Renal pelvis (tissue), 4 donors: Measurements from ENCODE around the gene GPN2. TPM values are rescaled to one million over a fixed set of nuclear protein-coding genes. Genes with fewer than 3 reads are reported as not detected.
"Not testable (repeated sequence)": the region's sequence is repeated elsewhere in the genome, so short reads cannot be mapped to it uniquely, and the experiment has no call there.

Experiments used
- DNase-seq: peaks from one replicate; pipeline ENCODE4 v3.0.0-alpha.2; 2013
- polyA plus RNA-seq, 3 donors: library from polyadenylated mRNA; unstranded; fragments of 120-200 nt; gene quantifications; one replicate each; pipeline ENCODE4 v1.2.1, GENCODE V29; 2013; ENCODE audit not compliant: insufficient read length in 3 of 3

The GPN2 gene
- polyA plus RNA-seq, 3 donors = 31.4 to 38.7 (median 32.4) TPM

DNA sequence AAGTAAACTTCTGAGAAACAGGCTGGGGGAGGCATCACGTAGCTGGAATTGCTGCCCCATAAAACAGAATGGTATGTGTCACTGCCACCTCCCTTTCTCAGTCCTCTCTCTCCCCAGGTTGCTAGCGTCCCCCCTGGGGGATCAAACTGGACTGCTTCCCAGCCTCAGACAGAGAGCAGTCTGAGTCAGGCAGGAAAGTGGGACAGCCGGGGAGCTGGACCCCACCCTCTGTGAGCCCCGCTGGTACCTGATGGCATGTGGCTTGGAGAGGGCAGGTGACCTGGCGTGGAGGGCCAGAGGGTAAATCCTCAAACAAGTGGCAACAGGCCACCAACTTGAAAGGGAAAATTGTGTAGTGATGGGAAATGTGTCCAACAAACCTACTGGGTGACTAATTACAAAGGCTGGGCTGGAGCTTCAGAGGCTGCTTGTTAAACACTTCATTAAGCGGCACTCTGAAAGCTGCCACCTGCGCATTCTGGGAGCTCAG is 28.1 kb downstream of the GPN2 start:
- no peak for DNase-seq

DNA sequence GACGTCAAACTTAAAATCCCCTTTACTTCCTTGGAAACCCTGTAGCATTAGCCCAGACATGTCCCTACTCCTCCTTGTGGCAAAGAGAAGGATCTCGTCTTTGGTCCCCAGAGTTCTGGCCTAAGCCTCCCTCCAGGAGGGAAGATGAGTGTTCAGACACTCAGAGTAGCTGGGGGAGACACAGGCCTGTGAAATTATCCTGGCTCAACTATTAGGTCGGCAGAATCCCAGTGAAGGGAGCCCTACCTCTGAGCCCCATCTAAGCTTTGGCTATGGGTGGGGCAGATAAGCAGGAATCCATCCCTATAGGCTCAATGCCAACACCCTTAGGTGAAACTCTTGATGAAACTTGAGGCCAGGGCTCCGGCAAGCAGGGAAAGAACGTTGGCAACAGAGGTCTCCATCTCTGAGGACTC is 28.8 kb downstream of the GPN2 start:
- DNase-seq = no peak

DNA sequence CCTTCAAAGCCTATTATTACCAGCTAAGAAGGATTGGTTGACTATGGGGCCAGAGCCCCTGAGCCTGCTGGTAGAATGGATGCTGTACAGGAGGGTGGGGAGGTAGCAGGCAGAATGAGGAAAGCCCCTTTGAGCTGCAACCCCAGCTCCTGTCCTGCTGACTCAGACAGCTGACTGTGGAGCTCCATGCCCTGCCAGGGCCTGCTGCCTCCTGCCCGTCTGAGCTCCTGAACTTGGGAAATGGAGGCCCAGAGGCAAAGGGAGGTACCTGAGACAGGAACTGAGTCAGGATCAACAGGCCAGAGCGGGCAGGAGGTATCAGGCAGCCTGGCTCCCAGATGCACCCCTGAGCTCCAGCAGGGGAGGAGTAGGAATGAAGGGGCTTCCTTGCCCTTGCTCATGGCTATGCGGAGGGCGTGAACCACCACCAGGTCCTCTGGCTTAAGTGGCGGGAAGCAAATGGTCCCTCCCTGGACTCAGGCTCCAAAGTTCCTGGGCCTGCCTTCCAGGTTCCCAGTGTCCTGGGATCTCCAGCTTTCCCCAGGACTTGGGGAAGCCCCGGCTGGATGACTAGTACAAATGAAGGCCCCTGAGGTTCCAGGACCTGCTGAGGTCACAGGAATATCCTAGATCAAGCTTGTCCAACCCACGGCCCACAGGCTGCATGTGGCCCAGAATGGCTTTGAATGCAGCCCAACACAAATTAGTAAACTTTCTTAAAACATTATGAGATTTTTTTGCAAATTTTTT is 31.0 kb downstream of the GPN2 start:
- DNase-seq = no peak

DNA sequence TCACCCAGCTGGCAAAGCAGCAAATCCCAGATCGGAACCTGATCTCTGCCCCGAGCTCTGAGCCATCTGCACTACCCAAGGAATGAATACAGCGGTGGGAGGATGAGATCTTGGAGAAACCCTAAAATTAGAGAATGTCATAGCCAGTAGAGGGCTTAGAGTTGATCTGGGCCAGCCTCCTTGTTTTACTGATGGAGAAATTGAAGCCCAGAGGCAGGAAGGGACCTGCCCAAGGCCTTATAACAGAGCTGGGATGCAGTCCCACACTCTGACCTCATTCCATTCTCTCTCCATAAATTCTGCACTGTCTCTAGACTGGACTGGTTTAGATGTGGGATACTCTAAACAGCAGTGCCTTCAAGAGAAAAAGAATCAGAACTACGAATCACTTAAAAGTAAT is 31.9 kb downstream of the GPN2 start:
- no peak for DNase-seq

DNA sequence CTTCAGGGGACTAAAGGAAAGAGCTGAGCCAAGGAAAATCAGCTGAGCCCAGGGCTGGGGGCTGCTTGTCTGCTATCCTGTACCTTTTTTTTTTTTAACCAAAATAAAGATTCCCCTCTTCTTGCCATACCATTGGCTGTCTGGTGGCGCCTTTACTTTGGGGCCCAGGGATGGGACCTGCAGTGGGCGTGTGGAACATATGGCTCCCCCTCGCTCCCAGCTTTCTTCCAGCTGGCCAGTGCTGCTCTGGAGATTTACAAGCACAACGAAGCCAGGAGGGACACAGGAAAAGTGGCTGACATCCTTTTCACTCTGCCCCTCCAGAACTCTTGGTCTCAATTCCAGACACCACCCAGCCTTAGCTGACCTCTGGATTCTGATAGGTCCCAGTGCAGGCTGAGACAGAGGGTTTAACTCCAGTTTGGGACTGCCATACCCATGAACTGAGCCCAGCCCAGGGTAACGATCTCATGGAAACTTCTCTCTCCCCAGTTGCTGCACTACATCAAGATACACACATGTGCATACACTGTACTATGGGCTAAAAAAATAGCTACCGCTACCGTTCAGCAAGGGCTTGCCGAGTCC is 32.5 kb downstream of the GPN2 start:
- DNase-seq = no peak

DNA sequence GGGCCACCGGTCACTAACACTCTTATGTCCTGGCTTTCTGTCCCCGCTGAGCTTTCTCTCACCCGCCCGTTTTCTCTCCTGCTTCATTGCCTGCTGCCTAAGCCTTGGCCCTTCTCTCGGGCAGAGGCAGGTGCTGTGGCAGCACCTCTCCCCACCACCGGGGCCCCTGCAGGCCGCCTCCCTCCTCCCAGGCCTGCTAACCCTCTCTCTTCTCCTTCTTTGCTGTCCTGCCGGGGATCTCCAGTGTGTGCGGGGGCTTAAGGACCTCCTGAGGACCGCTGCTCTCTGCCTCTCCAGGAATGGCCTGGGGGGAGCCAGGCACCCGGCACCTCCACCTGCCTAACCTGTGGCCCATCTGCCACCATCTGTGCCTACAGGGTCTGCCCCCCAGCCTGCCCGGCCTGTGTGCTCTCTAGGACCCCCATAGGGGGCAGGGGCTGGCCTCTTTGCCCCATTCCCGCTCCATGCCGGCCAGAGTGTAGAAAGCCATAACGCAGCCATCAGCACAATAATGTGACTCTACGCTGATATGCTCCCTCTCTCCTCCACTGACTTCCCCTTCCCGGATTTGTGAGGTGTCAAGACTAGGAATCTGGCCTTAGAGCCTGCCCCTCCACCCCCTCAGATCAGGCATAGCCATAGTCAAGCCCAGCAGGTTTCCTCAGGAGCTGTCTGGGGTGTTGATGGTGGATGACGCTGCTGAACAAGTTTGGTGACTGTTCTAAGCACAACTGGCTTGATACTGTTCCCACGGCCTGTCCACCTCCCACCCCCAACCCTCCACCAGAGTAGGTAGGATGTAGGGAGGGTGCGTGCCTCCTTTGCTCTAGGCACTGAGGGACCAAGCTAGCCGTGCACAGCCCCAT is 33.2 kb downstream of the GPN2 start:
- DNase-seq = no peak

DNA sequence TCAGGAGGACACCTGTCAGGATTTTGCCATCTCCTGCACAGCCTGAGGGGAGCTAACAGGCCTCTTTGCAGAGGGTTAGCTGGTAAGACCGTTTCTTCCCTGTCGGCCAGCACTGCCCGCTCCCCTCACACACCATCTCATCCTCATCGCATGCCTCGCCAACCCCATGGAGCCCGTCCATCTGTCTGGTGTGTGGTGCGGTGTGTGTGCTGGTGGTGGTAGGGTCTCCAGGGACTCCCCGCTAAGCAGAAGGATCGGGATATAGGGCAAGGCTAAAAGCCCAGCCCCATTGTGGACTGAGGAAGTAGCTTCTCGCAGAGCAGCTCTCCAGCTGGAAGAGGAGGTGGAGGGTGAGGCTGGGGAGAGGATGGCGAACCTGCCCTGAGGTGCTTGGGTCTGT is 33.9 kb downstream of the GPN2 start:
- no peak for DNase-seq

DNA sequence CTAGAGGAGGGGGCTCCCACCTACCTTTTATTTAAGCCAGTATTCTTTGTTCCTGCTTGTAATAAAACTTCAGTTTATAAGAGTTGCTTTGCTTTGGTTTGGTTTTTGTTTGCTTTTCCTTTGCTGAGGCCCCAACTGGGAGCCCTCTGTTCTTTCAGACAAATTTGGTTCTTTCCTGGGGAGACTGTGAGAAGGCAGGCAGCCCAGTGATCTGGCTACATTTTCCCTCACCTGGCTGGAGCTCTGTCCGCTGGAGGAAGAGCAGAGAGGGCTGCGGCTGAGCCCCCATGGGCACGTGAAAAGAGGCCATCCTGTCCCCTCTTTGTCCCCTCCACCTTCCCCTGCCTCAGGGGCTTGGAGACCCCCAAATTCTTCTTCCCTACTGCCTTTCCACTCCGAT is 34.4 kb downstream of the GPN2 start:
- no peak for DNase-seq

DNA sequence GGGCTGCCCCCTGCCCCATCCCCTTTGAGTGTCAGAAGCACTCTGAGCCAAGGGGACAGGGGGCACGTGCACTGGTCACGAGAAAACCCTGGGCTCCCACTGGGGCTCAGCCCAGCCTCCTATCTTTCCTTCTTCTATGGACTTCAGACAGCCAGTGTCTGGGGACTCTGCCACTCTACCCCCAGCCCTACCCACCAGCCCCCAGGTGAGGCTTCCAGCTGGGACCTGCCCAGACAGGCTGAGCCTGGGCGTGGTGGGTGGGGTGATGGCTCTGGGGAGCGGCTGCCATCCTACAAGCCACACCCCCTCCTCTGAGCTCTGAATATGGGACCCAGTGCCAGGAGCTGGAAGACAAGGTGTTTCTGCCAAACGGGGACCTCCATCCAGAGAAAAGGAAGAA is 35.2 kb downstream of the GPN2 start:
- no peak for DNase-seq

DNA sequence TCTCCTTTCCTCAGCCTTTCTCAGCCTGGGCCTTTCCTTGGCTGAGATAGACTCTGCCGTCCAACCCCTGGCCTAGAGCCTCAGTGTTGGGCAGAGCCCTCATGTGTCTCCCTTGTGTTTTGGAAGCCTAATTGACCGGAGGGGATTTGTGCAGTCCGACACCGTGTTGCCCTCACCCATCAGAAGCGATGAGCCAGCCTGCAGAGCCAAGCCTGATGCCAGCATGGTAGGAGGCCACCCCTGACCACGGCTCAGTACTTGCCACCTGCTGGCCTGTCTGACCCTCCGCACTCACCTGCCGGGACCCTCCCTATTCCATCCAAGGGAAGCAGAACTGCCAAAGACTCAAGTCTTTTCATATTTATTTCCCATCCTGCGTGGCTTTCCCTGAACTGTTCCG is 36.5 kb downstream of the GPN2 start:
- no peak for DNase-seq

DNA sequence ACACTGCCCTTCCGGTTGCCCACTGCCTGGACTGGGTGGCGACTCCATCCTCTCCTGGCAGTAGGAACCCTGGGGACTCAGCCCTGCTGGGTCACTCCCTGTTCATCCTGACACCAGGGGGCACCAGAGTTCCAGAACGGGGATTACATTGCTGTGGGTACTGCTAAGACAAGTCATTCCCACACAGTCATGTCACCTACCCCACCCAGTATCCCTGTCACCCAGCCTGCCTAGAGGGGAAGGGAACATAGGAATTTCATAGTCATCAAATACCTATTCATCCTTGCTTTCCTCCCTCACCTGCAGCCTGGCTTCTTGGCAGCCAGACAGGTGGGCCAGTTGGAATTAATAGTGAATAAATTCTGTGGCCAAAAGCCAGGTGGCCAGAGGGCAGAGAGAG is 36.9 kb downstream of the GPN2 start:
- peak; percentile 66 for DNase-seq

DNA sequence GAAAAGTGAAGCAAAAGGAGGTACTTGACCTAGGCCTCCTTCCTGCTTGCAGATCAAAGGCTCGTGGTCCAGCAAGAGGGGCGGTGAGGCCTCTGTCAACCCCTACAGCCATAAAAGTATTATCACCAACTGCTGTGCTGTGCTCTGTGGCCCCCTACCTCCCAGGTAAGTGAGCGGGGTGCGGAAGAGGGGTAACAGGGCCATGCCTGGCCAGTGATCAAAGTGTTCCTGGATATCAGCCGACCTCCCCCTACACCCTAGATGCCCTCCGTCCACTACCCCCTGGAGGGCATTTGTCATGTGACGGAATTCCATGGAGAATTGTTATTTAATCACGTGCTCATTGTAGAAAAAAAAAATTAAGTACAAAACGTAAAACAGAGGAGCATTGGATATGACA is 37.4 kb downstream of the GPN2 start:
- DNase-seq = no peak

DNA sequence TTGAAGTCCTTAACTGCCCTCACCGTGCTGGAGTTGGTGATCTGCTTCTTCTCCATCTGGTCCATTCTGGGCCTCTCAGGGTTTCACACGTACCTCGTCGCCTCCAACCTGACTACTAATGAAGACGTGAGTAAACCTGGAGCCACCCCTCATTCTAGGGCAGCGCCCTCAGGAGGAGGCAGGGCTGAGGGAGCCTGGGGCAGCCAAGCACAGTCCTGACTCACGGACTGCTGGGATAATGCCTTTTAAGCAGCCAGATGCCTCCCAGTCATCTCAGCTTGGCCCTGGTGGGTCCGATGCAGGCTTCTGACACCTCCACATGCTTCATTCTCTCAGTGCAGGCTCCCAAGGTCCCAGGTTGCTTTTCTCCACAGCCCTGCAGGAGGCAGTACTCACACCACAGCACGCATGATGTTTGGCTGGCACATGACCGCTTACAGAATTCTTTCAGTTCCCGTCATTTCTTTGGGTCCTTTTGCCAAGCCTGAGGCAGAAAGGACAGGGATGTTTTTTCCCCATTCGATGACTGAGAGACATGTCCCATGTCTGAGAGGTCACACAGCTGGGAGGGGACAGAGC is 38.9 kb downstream of the GPN2 start:
- no peak for DNase-seq

DNA sequence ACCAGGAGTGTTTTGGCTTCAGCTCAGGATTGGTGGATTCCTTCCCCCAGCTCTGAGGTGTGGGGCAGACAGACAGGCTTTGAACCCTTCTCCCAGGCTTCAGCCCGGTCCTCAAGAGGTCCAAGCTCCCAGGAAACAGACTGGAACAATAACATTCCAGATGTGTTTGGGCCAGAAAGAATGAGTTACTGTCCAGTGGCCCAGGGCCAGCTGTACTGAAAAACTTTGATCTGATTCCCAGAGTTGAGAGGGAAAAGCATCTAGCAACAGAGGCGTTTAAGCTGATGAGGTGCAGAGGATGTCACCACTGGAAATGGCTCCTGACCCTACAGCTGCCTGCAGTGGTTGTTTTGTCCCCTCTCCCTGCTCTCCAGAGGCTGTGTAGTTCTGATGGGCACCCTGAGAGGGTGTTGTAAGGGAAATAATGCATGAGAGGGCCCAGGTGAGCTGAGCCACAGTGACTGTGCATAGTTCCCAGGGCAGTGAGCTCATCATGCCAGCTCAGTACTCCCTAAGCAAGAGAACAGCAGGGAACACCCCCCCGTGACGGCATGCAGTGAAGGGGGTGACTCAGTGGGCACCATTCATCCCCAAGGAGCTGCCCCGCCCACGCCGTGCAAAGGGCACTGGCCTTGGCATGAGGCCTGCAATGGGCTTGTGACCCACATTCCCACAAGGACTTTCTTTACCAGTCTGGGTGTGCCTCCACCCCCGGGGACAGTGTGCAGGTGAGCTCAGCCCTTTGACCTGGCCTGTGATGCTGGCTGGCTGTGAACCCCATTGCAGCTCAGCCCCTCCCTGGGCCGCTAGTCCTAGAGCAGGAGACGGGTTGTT is 40.9 kb downstream of the GPN2 start:
- DNase-seq = no peak

DNA sequence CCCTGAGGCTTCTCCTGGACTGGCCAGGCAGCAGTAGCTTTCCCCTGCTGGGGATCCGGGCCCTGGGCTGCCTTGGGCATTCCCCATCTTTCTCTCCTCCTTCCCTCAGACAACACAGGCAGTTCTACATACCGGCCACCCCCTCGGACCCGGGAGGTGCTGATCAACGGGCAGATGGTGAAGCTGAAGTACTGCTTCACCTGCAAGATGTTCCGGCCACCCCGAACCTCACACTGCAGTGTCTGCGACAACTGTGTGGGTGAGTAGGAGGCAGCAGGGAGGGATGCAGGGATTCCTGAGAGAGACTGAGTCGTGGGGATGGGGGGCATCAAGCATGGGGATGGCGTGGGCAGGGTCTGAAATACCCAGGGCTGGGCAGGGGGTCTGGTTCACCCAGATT is 41.6 kb downstream of the GPN2 start:
- DNase-seq = no peak

DNA sequence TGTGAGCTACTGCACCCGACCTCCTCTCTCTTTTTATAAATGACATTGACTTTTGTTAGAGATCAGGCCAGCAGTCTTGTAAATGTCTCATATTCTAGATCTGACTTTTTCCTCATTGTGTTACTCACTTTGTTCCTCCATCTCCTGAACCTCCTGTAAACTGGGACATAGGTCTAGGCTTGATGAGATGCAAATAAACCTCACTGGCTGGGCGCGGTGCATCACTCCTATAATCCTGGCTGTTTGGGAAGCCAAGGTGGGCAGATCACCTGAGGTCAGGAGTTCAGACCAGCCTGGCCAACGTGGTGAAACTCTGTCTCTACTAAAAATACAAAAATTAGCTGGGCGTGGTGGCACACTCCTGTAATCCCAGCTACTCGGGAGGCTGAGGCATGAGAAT is 42.3 kb downstream of the GPN2 start:
- not testable (repeated sequence) for DNase-seq

DNA sequence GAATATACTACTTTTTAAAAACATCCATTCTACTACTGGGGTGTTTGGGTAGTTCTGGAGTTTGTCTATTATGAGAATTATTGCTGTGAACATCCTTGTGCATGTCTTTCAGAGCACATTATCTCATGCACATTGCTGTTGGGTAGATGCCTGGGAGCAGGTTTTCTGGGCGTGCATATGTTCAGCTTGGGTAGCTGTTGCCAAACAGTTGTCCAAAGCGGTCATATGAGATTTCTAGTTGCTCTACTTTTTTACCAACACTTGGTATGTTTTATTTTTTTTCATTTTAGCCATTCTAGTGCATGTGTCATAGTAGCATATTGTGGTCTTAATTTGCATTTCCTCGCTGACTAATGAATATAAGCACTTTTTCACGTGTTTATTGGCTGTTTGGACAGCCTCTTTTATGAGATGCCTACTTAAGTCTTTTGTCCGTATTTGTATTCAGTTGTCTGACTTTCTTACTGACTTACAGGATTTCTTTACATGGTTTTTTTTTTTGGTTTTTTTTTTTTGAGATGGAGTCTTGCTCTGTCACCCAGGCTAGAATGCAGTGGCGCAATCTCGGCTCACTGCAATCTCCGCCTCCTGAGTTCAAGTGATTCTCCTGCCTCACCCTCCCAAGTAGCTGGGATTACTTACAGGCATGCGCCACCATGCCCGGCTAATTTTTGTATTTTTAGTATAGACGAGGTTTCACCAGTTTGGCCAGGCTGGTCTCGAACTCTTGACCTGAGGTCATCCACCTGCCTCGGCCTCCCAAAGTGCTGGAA is 45.5 kb downstream of the GPN2 start:
- no peak for DNase-seq

DNA sequence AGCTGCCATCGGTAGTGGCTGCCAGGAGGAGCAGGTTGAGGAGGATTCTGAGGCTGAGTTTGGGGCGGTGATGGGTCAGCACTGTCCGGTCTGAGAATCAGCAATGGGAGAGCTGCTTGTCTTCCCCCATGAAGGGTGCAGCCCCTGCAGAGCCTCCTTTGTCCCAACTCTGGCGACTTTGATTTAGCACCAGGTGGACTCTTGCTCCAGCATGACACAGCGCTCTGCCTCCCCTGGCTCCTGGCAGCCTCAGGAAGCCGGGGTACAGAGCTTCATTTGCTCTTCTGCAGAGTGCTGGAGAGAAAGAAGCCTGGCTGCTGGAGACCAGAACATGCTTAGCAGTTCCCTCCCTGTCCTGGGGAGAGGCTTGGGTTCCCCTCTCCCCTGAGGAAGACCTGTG is 50.3 kb downstream of the GPN2 start:
- no peak for DNase-seq

DNA sequence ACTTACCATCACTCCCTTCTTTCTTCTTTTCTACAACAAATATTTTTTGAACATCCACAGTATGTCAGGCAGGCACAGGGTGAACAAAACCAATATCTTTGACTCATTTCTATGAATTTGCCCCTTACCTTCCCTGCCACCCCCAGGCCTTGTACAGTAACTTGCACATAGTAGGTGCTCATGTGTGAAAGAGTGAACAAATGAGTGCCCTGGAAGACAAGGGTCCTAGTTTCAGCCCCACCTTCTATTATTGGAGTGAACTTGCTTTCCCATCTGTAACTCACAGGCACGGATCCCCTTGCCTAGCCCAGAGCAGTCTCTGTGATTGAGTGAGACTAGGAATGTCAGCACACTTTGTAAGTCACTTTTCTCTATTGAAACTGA is 50.8 kb downstream of the GPN2 start:
- no peak for DNase-seq

DNA sequence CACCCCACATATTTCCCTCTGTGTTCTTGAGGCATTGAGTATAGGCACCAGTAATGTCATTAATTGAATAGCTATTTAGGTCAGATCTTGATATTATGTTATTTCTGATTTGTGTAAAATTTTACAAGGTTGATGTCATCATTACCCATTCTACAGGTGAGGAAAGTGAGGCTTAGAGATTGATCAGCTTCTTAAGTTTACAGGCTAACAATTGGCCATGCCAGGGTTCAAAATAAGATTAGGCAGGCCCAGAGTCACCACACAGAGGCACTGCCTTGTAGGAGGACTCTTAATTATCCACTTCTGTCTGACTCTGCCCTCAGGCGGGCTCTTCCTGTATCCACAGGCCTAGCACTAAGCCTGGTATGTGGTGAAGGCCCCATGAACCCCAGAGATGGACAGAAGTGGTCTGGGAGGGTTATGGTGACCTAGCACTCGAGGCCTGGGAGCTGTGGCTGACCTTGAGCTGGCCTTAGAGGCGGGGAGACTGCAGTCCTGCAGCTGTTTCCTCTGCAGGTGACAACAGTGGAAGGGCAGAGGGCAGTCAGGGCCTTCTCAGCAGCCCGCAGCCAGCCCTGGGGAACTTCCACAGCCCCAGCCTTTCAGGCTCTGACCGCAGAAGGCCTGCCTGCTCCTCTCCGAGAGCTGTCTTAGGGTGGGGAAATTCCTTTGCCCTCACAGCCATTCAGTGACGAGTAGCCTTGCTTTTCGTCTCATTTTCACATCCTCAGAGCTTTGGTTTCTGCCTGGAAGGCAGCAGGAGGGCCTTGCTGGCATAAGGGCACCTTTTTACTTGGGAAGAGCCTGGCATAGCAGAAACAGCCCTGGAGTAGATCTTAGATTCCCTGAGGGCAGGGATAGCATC is 51.4 kb downstream of the GPN2 start:
- DNase-seq = no peak
